IPS DF 4.7 (cell line): Measurements from ENCODE around the gene PDC.
A peak's percentile ranks its signal among the peaks of the same experiment; 100 is the strongest.

Experiments used
- DNase-seq: peaks from one replicate; pipeline ENCODE4 v3.0.0-alpha.2; 2013; ENCODE audit warnings: low spot score; ENCODE audit errors: extremely low read depth

PDC gene

GRCh38 chr1:186461014-186461413 is at the start of gene PDC:
PDC (minus strand) TSS chr1:186461114; CDS start chr1:186449459, 11,655 bp downstream.
- DNase-seq = no peak

- no peak for DNase-seq
These were observed 42.3 kb upstream of the PDC start for GRCh38 chr1:186503190-186503589.

DNA sequence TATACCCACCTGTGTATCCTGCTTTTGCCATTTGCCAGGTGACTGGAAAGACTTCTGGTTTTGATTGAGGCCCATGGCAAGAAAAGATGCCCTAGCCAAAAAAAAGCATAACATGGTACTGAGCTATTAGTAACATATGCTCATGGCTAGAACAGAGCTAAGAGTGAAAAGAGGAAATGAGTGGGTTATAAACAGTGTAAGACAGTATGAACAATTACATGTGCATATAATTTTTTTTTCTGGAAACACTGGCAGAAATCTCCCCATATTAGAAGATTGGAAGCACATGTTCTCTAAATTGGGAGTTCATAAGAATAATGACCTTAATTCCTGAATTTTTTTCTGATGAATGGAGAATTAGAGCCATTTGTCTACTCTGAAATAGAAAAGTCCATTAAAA is 41.2 kb upstream of the PDC start:
- no peak for DNase-seq

DNA sequence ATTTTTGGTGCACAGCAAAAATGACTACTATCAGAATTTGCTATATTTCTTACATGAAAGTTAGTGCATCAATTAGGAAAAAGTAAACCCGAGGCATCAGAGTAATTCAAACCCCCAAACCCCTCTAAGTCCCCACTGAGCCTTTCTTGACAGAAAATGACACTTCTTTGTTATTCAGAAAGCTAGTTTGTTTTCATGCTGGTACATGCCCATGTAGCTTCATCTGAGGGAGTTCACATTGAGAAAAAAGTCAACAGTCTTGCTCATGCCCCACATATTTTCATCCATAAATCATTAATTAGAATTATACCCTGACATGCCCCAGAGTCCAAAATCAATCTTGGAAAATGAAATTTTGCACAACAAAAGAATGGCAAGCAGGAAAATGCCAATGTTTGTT is 39.9 kb upstream of the PDC start:
- no peak for DNase-seq

DNA sequence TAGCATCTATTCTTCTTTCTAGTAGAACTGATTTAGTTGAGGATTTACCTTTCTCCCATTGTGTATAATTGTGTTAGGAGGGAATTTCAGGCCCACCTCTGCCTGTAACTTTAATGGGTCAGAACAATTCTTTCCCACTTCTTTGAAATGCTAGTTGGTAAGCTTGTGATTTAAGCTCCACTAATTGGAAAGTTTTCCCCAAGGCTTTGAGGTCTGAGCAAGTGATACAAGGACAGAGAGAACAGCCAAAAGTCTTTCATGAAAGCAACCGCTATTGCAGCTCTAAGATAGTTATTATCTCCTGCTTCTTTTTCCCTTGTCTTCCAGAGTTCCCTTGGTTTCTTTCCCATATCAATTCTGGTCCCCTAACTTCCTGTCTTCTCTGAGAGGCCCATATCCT is 38.7 kb upstream of the PDC start:
- no peak for DNase-seq

- DNase-seq = no peak
These were observed 37.9 kb upstream of the PDC start for GRCh38 chr1:186498695-186499389.

DNA sequence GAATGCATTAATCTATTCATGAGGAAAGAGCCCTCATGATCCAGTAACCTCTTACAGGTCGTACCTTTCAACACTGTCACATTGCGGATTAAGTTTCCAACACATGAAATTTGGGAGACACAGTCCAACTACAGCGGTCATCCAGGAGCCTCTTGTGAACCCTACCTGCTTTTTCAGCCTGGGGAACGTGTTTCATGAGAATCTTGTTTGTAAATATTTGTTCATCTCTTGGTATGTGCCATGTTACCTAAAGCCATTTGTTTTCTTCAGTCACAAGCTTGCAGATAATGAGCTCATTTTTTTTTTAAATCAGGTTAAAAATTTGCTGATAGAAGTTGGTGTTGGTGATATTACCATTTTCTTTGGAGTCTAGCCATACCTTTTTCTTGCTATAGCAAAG is 37.2 kb upstream of the PDC start:
- no peak for DNase-seq

DNA sequence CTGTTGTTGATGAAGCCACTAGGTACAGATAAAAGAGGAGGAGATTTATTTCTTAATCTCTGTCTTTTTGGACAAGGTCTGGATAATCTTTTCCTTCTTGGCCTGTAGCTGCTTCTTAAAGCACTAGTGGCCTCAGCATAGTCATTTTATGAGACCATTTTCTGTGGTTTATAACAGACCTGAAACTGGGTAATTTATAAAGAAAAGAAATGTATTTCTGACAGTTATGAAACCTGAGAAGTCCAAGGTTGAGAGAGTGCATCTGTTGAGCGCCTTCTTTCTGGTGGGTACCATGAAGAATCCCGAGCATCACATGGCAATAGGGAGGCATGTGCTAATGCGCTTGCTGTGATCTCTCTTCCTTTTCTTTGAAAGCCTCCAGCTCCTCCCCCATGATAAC is 36.7 kb upstream of the PDC start:
- no peak for DNase-seq

GRCh38 chr1:186496171-186496851 is 35.4 kb upstream of the PDC start:
- DNase-seq = no peak

DNA sequence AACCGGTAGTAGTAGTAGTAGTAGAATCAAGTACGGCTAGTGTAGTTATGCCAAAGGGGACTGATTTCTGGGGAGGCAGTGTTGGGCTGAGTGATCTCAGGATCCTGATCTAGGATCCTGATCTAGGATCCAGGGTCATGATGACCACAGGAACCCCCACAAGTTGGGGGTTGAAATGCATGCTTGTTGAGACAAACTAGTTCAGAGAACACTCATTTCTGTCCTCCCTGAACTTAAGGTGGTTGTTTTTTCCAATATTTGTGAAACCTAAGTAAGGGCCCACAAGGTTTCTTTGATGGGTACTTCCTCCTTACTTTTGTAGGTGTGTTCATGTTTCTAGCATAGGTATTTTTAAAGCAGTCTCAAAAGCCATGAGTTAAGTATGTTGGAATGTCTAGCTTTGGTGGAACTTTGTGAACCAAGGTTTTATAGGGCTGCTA is 33.9 kb upstream of the PDC start:
- DNase-seq = no peak

GRCh38 chr1:186492531-186493291 is 31.8 kb upstream of the PDC start:
- no peak for DNase-seq

DNA sequence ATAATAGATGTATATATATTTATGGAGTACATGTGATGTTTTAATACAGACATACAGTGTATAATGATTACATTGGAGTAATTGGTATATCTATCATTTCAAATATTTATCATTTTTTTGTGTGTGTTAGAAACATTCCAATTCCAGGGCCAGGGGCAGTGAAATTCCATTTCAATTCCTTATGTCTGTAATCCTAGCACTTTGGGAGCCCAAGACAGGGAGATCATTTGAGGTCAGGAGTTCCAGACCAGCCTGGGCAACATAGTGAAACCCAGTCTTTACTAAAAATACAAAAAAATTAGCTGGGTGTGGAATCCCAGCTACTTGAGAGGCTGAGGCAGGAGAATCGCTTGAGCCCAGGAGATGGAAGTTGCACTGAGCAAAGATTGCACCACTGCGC is 30.4 kb upstream of the PDC start:
- no peak for DNase-seq

- DNase-seq = no peak
These were observed 26.2 kb upstream of the PDC start for GRCh38 chr1:186487163-186487562.

GRCh38 chr1:186486061-186486460 is 25.1 kb upstream of the PDC start:
- no peak for DNase-seq

DNA sequence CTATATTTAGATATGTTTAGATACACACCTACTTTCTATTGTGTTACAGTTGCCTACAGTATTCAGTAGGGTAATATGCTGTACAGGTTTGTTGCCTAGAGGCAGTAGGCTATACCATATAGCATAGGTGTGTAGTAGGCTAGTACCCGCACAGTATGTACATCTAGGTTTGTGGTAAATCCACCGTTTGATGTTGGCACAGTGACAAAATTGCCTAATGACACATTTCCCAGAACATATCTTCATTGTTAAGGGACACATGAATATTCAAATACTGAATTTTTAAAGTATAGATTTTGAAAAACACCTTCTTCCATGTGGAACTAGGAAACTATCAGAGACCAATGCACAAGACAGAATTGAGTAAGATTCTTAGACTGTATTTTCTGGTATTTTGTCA is 22.6 kb upstream of the PDC start:
- no peak for DNase-seq

GRCh38 chr1:186482661-186483255 is 21.8 kb upstream of the PDC start:
- DNase-seq = peak; percentile 72

DNA sequence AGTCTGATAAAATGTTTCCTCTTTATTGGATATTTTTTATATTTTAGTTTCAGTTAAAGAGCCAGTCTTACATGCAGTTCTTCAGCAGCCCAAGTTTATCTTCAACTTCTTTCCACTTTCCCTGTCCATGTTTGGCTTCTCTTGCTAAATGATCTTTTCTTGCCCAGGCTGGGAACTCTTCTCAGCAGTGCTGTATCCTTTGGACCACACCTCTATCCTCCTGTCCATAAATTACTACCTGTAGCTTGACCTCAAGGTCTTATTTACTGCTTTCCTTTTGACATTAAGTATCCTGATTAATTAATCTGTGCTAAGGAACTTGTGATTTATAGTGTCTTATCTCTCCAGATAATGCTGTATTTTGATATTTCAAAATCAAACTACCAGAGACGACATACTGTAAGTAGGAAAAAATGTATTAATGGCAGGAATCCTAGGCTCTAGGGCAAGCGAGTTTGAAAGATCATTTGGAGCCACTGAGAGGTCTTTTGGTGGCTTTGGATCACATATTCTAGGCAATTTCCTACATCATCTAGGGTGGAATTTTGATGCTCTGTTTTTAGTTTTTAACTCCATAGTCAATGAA is 20.5 kb upstream of the PDC start:
- DNase-seq = no peak

DNA sequence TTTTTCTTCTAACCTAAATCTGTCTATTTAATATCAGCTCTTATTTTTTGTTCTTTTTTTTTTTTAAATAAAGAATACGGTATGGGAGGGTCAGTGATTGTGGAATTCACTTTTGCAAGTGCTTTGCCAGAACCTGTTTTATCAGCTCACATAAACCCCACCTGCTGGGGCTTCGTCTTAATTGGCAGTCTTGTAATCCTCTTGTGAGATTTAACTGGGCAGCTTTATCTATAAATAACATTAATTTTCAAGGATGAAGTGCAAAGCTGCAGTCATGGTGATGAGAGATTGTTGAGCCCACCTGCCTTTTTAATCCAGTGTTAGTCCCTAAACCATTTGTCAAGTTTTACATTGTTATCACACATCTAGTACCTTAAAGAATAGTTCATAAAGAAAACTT is 18.2 kb upstream of the PDC start:
- DNase-seq = no peak

DNA sequence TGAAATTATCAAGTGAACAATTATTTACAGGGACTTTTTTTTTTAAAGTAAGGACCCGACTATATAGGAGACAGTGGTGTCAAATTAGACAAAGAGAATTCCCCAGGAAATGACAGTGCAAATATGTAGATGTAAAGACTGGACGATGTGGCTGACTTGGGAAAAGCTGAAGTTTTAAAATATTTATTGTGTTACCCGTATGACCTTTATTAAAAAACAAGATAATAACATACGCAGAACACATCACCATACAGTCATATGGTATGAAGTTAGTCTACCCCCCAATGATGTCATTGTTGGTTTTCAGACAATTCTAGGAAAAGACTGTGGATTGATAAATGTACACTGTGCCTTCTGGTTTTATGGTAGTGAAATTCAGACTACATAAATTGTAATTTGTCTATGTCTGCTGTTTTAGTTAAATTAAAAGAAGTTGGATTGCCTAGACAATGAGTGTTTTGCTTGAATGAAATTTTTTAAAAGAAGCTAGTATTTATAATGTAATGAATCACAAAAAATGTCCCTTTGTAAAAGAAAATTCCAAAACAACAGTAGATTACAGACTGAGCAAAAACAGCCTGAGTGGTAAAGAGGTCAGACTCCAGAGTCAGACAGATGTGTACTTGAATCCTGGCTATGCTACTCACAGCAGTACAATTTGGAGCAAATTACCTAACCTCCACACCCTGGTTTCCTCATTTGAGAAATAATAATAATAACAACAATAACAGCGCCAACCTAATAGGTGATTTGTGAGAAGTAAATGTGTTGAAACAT is 15.5 kb upstream of the PDC start:
- no peak for DNase-seq

- DNase-seq = no peak
These were observed 13.3 kb upstream of the PDC start for GRCh38 chr1:186474208-186474607.

DNA sequence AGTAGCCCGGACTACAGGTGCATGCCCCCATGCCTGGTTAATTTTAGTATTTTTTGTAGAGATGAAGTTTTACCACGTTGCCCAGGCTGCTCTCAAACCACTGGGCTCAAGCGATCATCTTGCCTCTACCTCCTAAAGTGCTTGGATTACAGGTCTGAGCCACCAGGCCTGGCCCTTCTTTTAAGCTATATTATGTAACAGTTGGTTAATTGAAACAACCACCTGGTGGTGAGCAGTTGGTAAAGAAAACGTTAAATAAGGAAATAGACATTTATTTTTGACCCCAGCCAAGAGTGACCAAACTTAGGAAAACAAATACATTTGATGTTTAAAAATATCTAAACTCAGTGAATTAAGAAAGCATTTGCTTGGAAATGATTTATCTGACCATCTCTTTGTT is 12.1 kb upstream of the PDC start:
- no peak for DNase-seq
